HepG2 (cell line): ENCODE data around the gene GPR139.

Experiments used
- BRCA1 ChIP-seq: sonication (generic); formaldehyde crosslinking; IDR thresholded peaks from 2 replicates; pipeline ENCODE4 v1.4.0; 2020; ENCODE audit warnings: missing genetic modification reagents
- ETV6 ChIP-seq: sonication (generic); formaldehyde crosslinking; conservative IDR thresholded peaks from 2 replicates; pipeline ENCODE4 v1.4.0; 2020; ENCODE audit warnings: missing genetic modification reagents
- HOXA5 ChIP-seq: sonication (generic); formaldehyde crosslinking; IDR thresholded peaks from 2 replicates; pipeline ENCODE4 v1.4.0; 2020; ENCODE audit warnings: missing genetic modification reagents
- POLR2A ChIP-seq, 2 experiments: IDR thresholded peaks; 2 replicates each; pipeline ENCODE4 v1.6.1; 2011; ENCODE audit warnings: low read depth in 2 of 2, low read length in 2 of 2, mild to moderate bottlenecking in 1 of 2, moderate library complexity in 1 of 2; ENCODE audit not compliant: insufficient read depth in 1 of 2
- ZFX ChIP-seq: sonication (generic); formaldehyde crosslinking; IDR thresholded peaks from 2 replicates; pipeline ENCODE4 v1.4.0; 2020; ENCODE audit warnings: mild to moderate bottlenecking, low read depth, missing genetic modification reagents, moderate library complexity

- TF ChIP-seq ZFX (CRISPR knock-in tag) (no peak), ETV6 (CRISPR knock-in tag) (no peak), HOXA5 (CRISPR knock-in tag) (no peak), BRCA1 (CRISPR knock-in tag) (no peak), POLR2A (IDR thresholded peaks at IDR 0.05; ENCODE audit: insufficient read depth in 1 of 2, low read depth in 2 of 2, low read length in 2 of 2) (no peak)
Measured at GRCh38 chr16:20073203-20074098, at the start of gene GPR139.
